Lower leg skin (tissue), 3 donors: ENCODE results near the gene PITPNC1.

Source experiments
- CTCF ChIP-seq, 3 donors: fragments of 450-650 bp; IDR thresholded peaks; one replicate each; pipeline ENCODE4 v1.5.1; 2016; ENCODE audit warnings: antibody characterized with exemption in 3 of 3, mild to moderate bottlenecking in 3 of 3, moderate library complexity in 2 of 3
- POLR2A ChIP-seq, 2 donors: fragments of 450-650 bp; IDR thresholded peaks; one replicate each; pipeline ENCODE4 v1.6.1; 2016 to 2017; ENCODE audit warnings: antibody characterized with exemption in 2 of 2, mild to moderate bottlenecking in 1 of 2, moderate library complexity in 1 of 2

GRCh38 chr17:67412032-67412431 lies 35.0 kb downstream of the PITPNC1 start:
- TF ChIP-seq CTCF (IDR thresholded peaks at IDR 0.05): no peak
- TF ChIP-seq POLR2A (IDR thresholded peaks at IDR 0.05): no peak
